Fibroblast of peridontal ligament (primary cell): Measurements from ENCODE around the gene BICC1.

Source experiments
- DNase-seq: peaks from one replicate; pipeline ENCODE4 v3.0.0-alpha.2; 2010; ENCODE audit errors: extremely low read depth

BICC1 gene

GRCh38 chr10:58701405-58702135 is 188.9 kb downstream of the BICC1 start:
- peak; percentile 98 for DNase-seq

GRCh38 chr10:58704226-58704625 is 191.6 kb downstream of the BICC1 start:
- DNase-seq = peak; percentile 29

GRCh38 chr10:58704671-58705141 is 192.0 kb downstream of the BICC1 start:
- DNase-seq = peak; percentile 79

GRCh38 chr10:58706836-58707235 is 194.2 kb downstream of the BICC1 start:
- DNase-seq = no peak

GRCh38 chr10:58712141-58712540 is 199.5 kb downstream of the BICC1 start:
- DNase-seq = peak; percentile 18

- no peak for DNase-seq
Measured at GRCh38 chr10:58712982-58713381, 200.3 kb downstream of the BICC1 start.

- DNase-seq = no peak
Measured at GRCh38 chr10:58714409-58714808, 201.7 kb downstream of the BICC1 start.

- peak; percentile 35 for DNase-seq
Measured at GRCh38 chr10:58715061-58715460, 202.4 kb downstream of the BICC1 start.

GRCh38 chr10:58718596-58718995 is 205.9 kb downstream of the BICC1 start:
- DNase-seq = no peak

- peak; percentile 39 for DNase-seq
Measured at GRCh38 chr10:58721601-58722281, 209.1 kb downstream of the BICC1 start.

GRCh38 chr10:58723186-58723585 is 210.5 kb downstream of the BICC1 start:
- no peak for DNase-seq

- DNase-seq = peak; percentile 56
Measured at GRCh38 chr10:58723966-58724365, 211.3 kb downstream of the BICC1 start.

- DNase-seq = no peak
Measured at GRCh38 chr10:58724781-58725180, 212.1 kb downstream of the BICC1 start.

GRCh38 chr10:58725901-58726300 is 213.2 kb downstream of the BICC1 start:
- DNase-seq = no peak

- no peak for DNase-seq
Measured at GRCh38 chr10:58727633-58728032, 215.0 kb downstream of the BICC1 start.

- no peak for DNase-seq
Measured at GRCh38 chr10:58731276-58731675, 218.6 kb downstream of the BICC1 start.

GRCh38 chr10:58733436-58733835 is 220.8 kb downstream of the BICC1 start:
- no peak for DNase-seq

GRCh38 chr10:58734116-58734515 is 221.4 kb downstream of the BICC1 start:
- DNase-seq = peak; percentile 91

- no peak for DNase-seq
Measured at GRCh38 chr10:58734664-58735063, 222.0 kb downstream of the BICC1 start.

- DNase-seq = no peak
Measured at GRCh38 chr10:58735087-58735486, 222.4 kb downstream of the BICC1 start.

- no peak for DNase-seq
Measured at GRCh38 chr10:58740620-58741369, 228.1 kb downstream of the BICC1 start.

GRCh38 chr10:58741673-58742072 is 229.0 kb downstream of the BICC1 start:
- no peak for DNase-seq
